CD4-positive, alpha-beta T cell (primary cell): ENCODE measurements around the gene CKAP2L. TPM values are rescaled to one million over a fixed set of nuclear protein-coding genes. Genes with fewer than 3 reads are reported as not detected.

Experiments
- ATAC-seq: fragments of 200-7000 bp; cut with Tn5 transposase; one replicate; pipeline ENCODE4 v1.10.0; 2022; ENCODE audit warnings: mild to moderate bottlenecking; ENCODE audit not compliant: poor library complexity
- CTCF ChIA-PET: fragments of 350-600 bp; sonication (Branson Sonifier 250); formaldehyde crosslinking; loops from one replicate; lab custom pipeline; 2021; ENCODE audit warnings: antibody characterized with exemption, inconsistent platforms; lab: Charles Lee
- POLR2A ChIA-PET: fragments of 350-600 bp; sonication (Branson Sonifier 250); formaldehyde crosslinking; loops from one replicate; lab custom pipeline; 2021; ENCODE audit warnings: antibody characterized with exemption, inconsistent platforms; lab: Charles Lee
- DNase-seq, 14 experiments: peaks; one replicate each; pipeline ENCODE4 v3.0.0-alpha.2; 2013 to 2020; ENCODE audit warnings: mixed read lengths in 2 of 14
- H3K27ac ChIP-seq, 2 donors: one replicate each; pipeline versions ENCODE4 v1.5.1 to v1.7.0; 2013; ENCODE audit warnings: low read length in 2 of 2, low read depth in 1 of 2, mild to moderate bottlenecking in 1 of 2
- H3K27me3 ChIP-seq, 2 experiments: 1 replicate in 1 of 2; 2 replicates in 1 of 2; pipeline versions ENCODE4 v1.6.1 to v1.7.0; 2013; ENCODE audit warnings: low read length in 2 of 2, control low read depth in 1 of 2, mild to moderate bottlenecking in 1 of 2, moderate library complexity in 1 of 2; ENCODE audit not compliant: insufficient read depth in 2 of 2, control insufficient read depth in 1 of 2
- H3K36me3 ChIP-seq: one replicate; pipeline ENCODE4 v1.6.1; 2013; ENCODE audit warnings: low read length, control low read depth; ENCODE audit not compliant: insufficient read depth
- H3K4me1 ChIP-seq: one replicate; pipeline ENCODE4 v1.6.1; 2013; ENCODE audit warnings: low read length, control low read depth; ENCODE audit not compliant: insufficient read depth
- H3K4me3 ChIP-seq: one replicate; pipeline ENCODE4 v1.5.1; 2013; ENCODE audit warnings: mild to moderate bottlenecking, low read length, moderate library complexity
- H3K9me3 ChIP-seq, 2 experiments: 1 replicate in 1 of 2; 2 replicates in 1 of 2; pipeline versions ENCODE4 v1.6.1 to v1.7.0; 2013; ENCODE audit warnings: low read length in 2 of 2, mild to moderate bottlenecking in 2 of 2, control low read depth in 1 of 2, moderate library complexity in 1 of 2; ENCODE audit not compliant: control insufficient read depth in 1 of 2, insufficient read depth in 1 of 2
- H3K27ac Mint-ChIP-seq: one replicate; pipeline ENCODE4 v1.8.0; 2020; ENCODE audit warnings: mixed read lengths
- H3K27me3 Mint-ChIP-seq: one replicate; pipeline ENCODE4 v1.8.0; 2021; ENCODE audit warnings: mixed read lengths
- H3K36me3 Mint-ChIP-seq: one replicate; pipeline ENCODE4 v1.8.0; 2021; ENCODE audit warnings: low read depth, mixed read lengths
- H3K4me1 Mint-ChIP-seq: one replicate; pipeline ENCODE4 v1.8.0; 2021; ENCODE audit warnings: low read depth, mixed read lengths
- H3K4me3 Mint-ChIP-seq: one replicate; pipeline ENCODE4 v1.8.0; 2020; ENCODE audit warnings: mild to moderate bottlenecking, mixed read lengths
- H3K9me3 Mint-ChIP-seq: one replicate; pipeline ENCODE4 v1.8.0; 2020; ENCODE audit warnings: mixed read lengths
- intact Hi-C, 2 experiments: fragments of 100-400 bp; cut with DNase I in 1 of 2; cut with micrococcal nuclease in 1 of 2; formaldehyde crosslinking; loops; one replicate each; pipeline versions ENCODE4 v1.15.1 to v1.9.0; 2023 to 2025; cut with DNase I, micrococcal nuclease
- total RNA-seq, 174 experiments: library from RNA in 2 of 174; stranded (reverse) in 2 of 174; gene quantifications; one replicate each; pipeline ENCODE4 v1.2.3 and lab custom pipeline; 2021 to 2026
- TF ChIP-seq, protein P1 (sequence below): fragments of 200-600 bp; IDR thresholded peaks from one replicate; pipeline ENCODE4 v1.8.0; 2022; ENCODE audit warnings: antibody characterized with exemption, mild to moderate bottlenecking

CKAP2L gene
- total RNA-seq, 2 experiments from 2014 or later, result 0.08 to 0.50 TPM

DNA sequence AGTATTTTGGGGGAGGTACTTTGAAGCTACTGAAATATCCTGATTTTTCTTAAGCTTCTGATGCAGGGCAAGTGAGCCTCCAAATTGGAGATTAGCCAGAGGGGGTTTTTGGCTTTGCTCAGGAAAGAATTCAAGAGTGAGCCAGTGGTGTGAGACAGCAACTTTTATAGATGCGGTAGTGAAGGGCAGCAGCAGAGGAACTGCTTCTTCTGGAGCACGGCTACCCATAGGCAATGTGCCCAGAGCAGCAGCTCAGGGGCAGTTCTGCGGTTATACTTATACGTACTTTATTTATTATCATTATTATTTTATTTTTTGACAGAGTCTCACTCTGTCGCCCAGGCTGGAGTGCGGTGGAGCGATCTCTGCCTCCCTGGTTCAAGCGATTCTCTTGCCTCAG, 63.4 kb downstream of the CKAP2L start:
- H3K27ac Mint-ChIP-seq, result no peak overlapping the region
- H3K27me3 Mint-ChIP-seq, result peaks cover 13% of the 10 kb centered on the region
- H3K9me3 Mint-ChIP-seq, result no peaks in the 10 kb centered on the region
- POLR2A ChIA-PET, result no interaction called here
- intact Hi-C loops, result no loop called here
- Histone ChIP-seq H3K27ac (peak overlapping the region in 1 of 2 donors; percentile 4), H3K27me3 (peaks cover 0 to 3% of the 10 kb centered on the region in 2 experiments), H3K9me3 (no peaks in the 10 kb centered on the region), H3K4me1 (peaks cover 7% of the 10 kb centered on the region), H3K4me3 (no peak overlapping the region), H3K36me3 (no peaks in the 10 kb centered on the region)
- H3K4me3 Mint-ChIP-seq, result no peak overlapping the region
- no peaks in the 10 kb centered on the region for H3K36me3 Mint-ChIP-seq
- peaks cover 7% of the 10 kb centered on the region for H3K4me1 Mint-ChIP-seq
- CTCF ChIA-PET, result no interaction called here
- ATAC-seq, result no peak
- TF ChIP-seq, protein P1, sequence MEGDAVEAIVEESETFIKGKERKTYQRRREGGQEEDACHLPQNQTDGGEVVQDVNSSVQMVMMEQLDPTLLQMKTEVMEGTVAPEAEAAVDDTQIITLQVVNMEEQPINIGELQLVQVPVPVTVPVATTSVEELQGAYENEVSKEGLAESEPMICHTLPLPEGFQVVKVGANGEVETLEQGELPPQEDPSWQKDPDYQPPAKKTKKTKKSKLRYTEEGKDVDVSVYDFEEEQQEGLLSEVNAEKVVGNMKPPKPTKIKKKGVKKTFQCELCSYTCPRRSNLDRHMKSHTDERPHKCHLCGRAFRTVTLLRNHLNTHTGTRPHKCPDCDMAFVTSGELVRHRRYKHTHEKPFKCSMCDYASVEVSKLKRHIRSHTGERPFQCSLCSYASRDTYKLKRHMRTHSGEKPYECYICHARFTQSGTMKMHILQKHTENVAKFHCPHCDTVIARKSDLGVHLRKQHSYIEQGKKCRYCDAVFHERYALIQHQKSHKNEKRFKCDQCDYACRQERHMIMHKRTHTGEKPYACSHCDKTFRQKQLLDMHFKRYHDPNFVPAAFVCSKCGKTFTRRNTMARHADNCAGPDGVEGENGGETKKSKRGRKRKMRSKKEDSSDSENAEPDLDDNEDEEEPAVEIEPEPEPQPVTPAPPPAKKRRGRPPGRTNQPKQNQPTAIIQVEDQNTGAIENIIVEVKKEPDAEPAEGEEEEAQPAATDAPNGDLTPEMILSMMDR, result no peak
- DNase-seq, result peak in 2 of 14 experiments; percentile 40 to 48

GRCh38 chr2:112699984-112700667, 64.3 kb downstream of the CKAP2L start:
- Mint-ChIP-seq H3K27me3 (peaks cover 3% of the 10 kb centered on the region), H3K4me3 (no peak overlapping the region), H3K4me1 (no peaks in the 10 kb centered on the region), H3K27ac (no peak overlapping the region), H3K9me3 (no peaks in the 10 kb centered on the region), H3K36me3 (no peaks in the 10 kb centered on the region)
- intact Hi-C loops, result no loop called here
- peak overlapping the region in 1 of 2 donors; percentile 4 for H3K27ac ChIP-seq
- TF ChIP-seq, protein P1, result no peak
- CTCF ChIA-PET, result interaction anchor here (1.7 kb wide), 1 partner anchor 26 kb away, joined by 5 read pairs; no protein-coding TSS in a partner anchor
- H3K4me1 ChIP-seq, result no peaks in the 10 kb centered on the region
- POLR2A ChIA-PET, result no interaction called here
- H3K36me3 ChIP-seq, result no peaks in the 10 kb centered on the region
- peaks cover 0 to 3% of the 10 kb centered on the region in 2 experiments for H3K27me3 ChIP-seq
- DNase-seq, result peak in 2 of 14 experiments; percentile 41 to 48
- no peak for ATAC-seq
- no peaks in the 10 kb centered on the region for H3K9me3 ChIP-seq
- no peak overlapping the region for H3K4me3 ChIP-seq

GRCh38 chr2:112698834-112699515, 65.4 kb downstream of the CKAP2L start:
- TF ChIP-seq, protein P1, result no peak
- Mint-ChIP-seq H3K9me3 (no peaks in the 10 kb centered on the region), H3K27ac (no peak overlapping the region), H3K4me1 (no peaks in the 10 kb centered on the region), H3K27me3 (peaks cover 3% of the 10 kb centered on the region), H3K36me3 (no peaks in the 10 kb centered on the region), H3K4me3 (no peak overlapping the region)
- no peaks in the 10 kb centered on the region for H3K9me3 ChIP-seq
- ATAC-seq (no peak), DNase-seq (no peak)
- H3K27me3 ChIP-seq, result peaks cover 0 to 3% of the 10 kb centered on the region in 2 experiments
- intact Hi-C loops, result no loop called here
- no peak overlapping the region for H3K27ac ChIP-seq
- no peak overlapping the region for H3K4me3 ChIP-seq
- CTCF ChIA-PET, result interaction anchor here (1.0 to 1.7 kb wide), 3 partner anchors 14 to 73 kb away, joined by 3 to 5 read pairs (median 3); no protein-coding TSS in a partner anchor
- H3K36me3 ChIP-seq, result no peaks in the 10 kb centered on the region
- POLR2A ChIA-PET, result interaction anchor here (0.7 kb wide), 1 partner anchor 226 kb away, joined by 3 read pairs; no protein-coding TSS in a partner anchor
- H3K4me1 ChIP-seq, result no peaks in the 10 kb centered on the region
